Colonic mucosa (tissue), 4 donors: ENCODE results near the gene SLC25A42. TPM values are rescaled to one million over a fixed set of nuclear protein-coding genes. Genes with fewer than 3 reads are reported as not detected.
A peak's percentile ranks its signal among the peaks of the same experiment; 100 is the strongest.

Source experiments
- DNase-seq: peaks from one replicate; pipeline ENCODE4 v3.0.0-alpha.2; 2020
- H3K27ac ChIP-seq: fragments of 200-600 bp; one replicate; pipeline ENCODE4 v1.8.0; 2021
- H3K27me3 ChIP-seq: fragments of 200-600 bp; one replicate; pipeline ENCODE4 v1.8.0; 2021
- H3K36me3 ChIP-seq: fragments of 200-600 bp; one replicate; pipeline ENCODE4 v1.8.0; 2021
- H3K4me1 ChIP-seq: fragments of 200-600 bp; one replicate; pipeline ENCODE4 v1.8.0; 2021; ENCODE audit warnings: mild to moderate bottlenecking
- H3K4me3 ChIP-seq: fragments of 200-600 bp; one replicate; pipeline ENCODE4 v1.8.0; 2021
- H3K9ac ChIP-seq, 2 donors: one replicate each; pipeline ENCODE4 v1.7.0; 2013; ENCODE audit warnings: control low read depth in 2 of 2, low read depth in 2 of 2, low read length in 2 of 2
- H3K9me3 ChIP-seq: fragments of 200-600 bp; one replicate; pipeline ENCODE4 v1.8.0; 2021
- intact Hi-C: fragments of 100-400 bp; cut with DNase I; formaldehyde crosslinking; loops from one replicate; pipeline ENCODE4 v1.14.1; 2022
- total RNA-seq, 2 donors: library from RNA; stranded (reverse); fragmentation: NEBNext Ultra II Directional in 1 of 2; extraction: Animal tissue kit (Norgen Biotek cat#: 25700) in 1 of 2; gene quantifications; one replicate each; pipeline ENCODE4 v1.2.1, GENCODE V29; 2021
- TF ChIP-seq, protein P1 (sequence below): fragments of 200-600 bp; IDR thresholded peaks from one replicate; pipeline ENCODE4 v1.8.0; 2022; ENCODE audit warnings: antibody characterized with exemption, mild to moderate bottlenecking
- donor health status: healthy.
- donor health status: DM: no; HTN: no; CAD: no.
- donor health status: DM: no; HTN: no; CAD: no.

The SLC25A42 gene
- total RNA-seq, 2 donors from 2014 or later = 3.7 to 7.9 TPM

DNA sequence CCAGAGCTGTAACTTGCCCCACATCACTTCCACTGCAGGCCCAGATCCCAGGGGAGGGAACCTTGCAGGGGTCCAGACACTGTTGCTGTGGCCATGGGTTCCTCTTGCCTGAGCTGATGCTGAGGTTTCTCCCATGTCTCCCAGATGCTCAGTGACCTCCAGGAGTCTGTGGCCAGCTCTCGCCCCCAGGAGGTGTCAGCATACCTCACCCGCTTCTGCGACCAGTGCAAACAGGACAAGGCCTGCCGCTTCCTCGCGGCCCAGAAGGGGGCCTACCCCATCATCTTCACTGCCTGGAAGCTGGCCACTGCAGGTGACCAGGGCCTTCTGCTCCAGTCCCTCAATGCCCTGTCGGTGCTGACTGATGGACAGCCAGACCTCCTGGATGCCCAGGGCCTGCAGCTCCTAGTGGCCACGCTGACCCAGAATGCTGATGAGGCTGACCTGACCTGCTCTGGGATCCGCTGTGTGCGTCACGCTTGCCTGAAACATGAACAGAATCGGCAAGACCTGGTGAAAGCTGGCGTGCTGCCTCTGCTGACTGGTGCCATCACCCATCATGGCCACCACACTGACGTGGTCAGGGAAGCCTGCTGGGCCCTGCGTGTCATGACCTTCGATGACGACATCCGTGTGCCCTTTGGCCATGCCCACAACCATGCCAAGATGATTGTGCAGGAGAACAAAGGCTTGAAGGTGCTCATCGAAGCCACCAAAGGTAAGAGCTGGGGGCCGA, 12.1 kb upstream of the SLC25A42 start:
- DNase-seq = no peak
- H3K4me3 ChIP-seq = no peak overlapping the region
- intact Hi-C loops = no loop called here
- H3K36me3 ChIP-seq = peaks cover 10% of the 10 kb centered on the region
- H3K9me3 ChIP-seq = no peaks in the 10 kb centered on the region
- H3K27ac ChIP-seq = no peak overlapping the region
- TF ChIP-seq, protein P1, sequence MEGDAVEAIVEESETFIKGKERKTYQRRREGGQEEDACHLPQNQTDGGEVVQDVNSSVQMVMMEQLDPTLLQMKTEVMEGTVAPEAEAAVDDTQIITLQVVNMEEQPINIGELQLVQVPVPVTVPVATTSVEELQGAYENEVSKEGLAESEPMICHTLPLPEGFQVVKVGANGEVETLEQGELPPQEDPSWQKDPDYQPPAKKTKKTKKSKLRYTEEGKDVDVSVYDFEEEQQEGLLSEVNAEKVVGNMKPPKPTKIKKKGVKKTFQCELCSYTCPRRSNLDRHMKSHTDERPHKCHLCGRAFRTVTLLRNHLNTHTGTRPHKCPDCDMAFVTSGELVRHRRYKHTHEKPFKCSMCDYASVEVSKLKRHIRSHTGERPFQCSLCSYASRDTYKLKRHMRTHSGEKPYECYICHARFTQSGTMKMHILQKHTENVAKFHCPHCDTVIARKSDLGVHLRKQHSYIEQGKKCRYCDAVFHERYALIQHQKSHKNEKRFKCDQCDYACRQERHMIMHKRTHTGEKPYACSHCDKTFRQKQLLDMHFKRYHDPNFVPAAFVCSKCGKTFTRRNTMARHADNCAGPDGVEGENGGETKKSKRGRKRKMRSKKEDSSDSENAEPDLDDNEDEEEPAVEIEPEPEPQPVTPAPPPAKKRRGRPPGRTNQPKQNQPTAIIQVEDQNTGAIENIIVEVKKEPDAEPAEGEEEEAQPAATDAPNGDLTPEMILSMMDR = no peak
- H3K4me1 ChIP-seq = no peaks in the 10 kb centered on the region
- no peak overlapping the region for H3K9ac ChIP-seq
- H3K27me3 ChIP-seq = no peaks in the 10 kb centered on the region

DNA sequence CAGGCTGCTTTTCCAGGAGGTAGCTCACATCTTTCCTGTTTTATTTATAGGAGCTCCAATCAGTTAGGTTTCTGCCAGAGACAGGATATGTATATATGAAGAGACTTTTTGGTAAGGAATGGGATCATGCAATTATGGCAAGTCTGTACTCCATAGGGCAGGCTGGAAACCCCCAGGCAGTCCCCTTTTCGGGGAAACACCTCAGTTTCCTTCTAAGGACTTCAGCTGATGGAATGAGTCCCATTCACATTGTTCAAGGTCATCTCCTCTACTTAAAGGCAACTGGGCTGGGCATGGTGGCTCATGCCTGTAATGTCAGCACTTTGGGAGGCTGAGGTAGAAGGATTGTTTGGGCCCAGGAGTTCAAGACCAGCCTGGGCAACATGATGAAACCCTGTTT, 10.9 kb upstream of the SLC25A42 start:
- H3K27ac ChIP-seq = no peak overlapping the region
- no peaks in the 10 kb centered on the region for H3K27me3 ChIP-seq
- H3K36me3 ChIP-seq = peaks cover 10% of the 10 kb centered on the region
- H3K4me1 ChIP-seq = no peaks in the 10 kb centered on the region
- no peaks in the 10 kb centered on the region for H3K9me3 ChIP-seq
- intact Hi-C loops = no loop called here
- TF ChIP-seq, protein P1 = no peak
- H3K9ac ChIP-seq = no peak overlapping the region
- DNase-seq = no peak
- no peak overlapping the region for H3K4me3 ChIP-seq

DNA sequence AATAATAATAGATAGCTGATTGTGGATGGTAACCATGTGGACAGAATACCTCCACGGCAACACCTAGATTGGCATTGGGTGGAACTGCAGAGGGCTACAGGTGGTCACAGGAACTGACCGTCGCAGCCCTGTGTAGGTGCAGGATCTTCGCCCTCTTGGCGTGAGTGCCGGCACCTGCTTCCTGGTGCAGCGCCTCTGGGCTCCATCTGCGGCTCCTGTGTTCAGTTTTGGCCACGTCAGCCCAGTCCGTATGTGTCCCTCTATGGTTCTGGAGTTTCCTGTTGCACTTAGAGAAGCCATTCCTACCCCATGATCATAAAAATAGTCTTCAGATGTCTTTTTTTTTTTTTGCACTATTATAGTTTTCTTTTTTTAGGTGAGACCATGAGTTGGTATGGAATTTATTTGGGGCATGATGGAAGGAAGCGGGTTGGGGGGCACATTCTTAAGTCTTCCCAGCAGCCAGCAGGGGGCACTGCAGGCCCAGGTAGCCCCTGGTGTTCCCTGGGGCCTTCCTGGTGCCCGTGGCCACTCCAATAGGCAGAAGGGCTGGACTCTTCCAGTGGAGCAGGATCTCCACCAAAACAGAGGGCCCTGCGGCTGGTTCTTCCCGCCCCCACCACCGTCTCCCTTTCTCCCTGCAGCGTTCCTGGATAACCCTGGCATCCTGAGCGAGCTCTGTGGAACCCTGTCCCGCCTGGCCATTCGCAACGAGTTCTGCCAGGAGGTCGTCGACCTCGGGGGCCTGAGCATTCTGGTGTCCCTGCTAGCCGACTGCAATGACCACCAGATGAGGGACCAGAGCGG, 10.1 kb upstream of the SLC25A42 start:
- DNase-seq = peak; percentile 65
- peaks cover 10% of the 10 kb centered on the region for H3K36me3 ChIP-seq
- intact Hi-C loops = loop anchor here (2.0 kb wide), 1 partner anchor 87 kb away; no protein-coding TSS in a partner anchor

DNA sequence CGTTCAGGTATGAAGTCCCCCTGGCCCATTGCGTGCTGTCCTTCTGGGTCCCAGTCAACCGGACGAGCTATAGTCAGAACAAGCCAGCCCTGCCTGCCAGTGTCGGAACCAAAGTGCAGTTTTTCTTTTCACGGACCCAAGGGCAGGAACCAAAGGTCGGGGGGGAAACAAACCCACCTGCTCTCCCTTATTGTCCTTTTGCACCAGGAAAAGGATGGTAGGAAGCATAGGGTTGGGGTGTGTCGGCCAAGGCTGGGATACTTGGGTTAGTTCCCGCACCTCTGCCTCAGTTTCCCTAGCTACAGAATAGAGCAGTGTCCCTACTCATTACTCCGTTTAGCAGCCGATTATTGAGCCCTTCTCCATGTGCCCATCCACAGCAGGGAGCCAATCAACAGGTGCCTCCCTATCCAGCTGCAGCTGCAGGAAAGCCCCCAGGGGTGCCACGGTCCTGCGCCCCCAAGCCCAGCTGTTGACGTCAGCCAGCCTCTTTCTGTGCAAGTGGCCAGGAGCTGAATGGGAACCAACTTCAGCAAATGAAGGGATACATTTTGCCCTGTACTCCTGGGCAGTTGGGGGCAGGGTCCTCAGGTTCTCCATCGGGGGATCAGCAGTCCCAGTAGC, 9.4 kb upstream of the SLC25A42 start:
- Histone ChIP-seq H3K9me3 (no peaks in the 10 kb centered on the region), H3K9ac (no peak overlapping the region), H3K4me3 (no peak overlapping the region), H3K36me3 (peaks cover 10% of the 10 kb centered on the region), H3K4me1 (no peaks in the 10 kb centered on the region), H3K27me3 (no peaks in the 10 kb centered on the region), H3K27ac (no peak overlapping the region)
- intact Hi-C loops = loop anchor here (2.0 kb wide), 1 partner anchor 86 kb away; no protein-coding TSS in a partner anchor
- TF ChIP-seq, protein P1 = no peak
- no peak for DNase-seq

More for the DNA sequence above, 10.1 kb upstream of the SLC25A42 start:
- Histone ChIP-seq H3K9me3 (no peaks in the 10 kb centered on the region), H3K4me1 (no peaks in the 10 kb centered on the region), H3K27ac (no peak overlapping the region), H3K4me3 (no peak overlapping the region), H3K9ac (no peak overlapping the region), H3K27me3 (no peaks in the 10 kb centered on the region)
- TF ChIP-seq, protein P1 = peak; percentile 66

DNA sequence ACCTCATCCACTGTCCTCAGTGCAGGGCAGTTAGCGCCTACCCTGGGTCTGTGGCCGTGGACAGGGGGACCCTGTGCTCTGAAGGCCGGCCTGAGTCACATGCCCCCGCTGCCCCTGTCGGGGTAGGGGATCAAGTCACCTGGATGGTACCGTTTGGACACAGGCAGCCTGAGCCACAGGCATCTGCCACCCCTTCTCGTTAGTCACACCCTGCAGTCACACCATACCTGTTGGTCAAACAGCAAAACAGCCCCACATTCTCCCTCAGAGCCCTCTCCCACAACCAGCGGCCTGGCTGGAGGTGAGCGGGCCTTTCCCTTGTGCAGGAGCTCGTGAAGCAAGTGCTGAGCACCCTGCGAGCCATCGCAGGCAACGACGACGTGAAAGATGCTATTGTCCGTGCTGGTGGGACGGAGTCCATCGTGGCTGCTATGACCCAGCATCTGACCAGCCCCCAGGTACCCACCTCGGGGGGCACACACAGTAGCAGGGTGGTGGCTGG, 8.8 kb upstream of the SLC25A42 start:
- no peak overlapping the region for H3K27ac ChIP-seq
- H3K27me3 ChIP-seq = no peaks in the 10 kb centered on the region
- intact Hi-C loops = loop anchor here (2.0 kb wide), 1 partner anchor 86 kb away; no protein-coding TSS in a partner anchor
- no peak for DNase-seq
- H3K9me3 ChIP-seq = no peaks in the 10 kb centered on the region
- peaks cover 10% of the 10 kb centered on the region for H3K36me3 ChIP-seq
- H3K4me1 ChIP-seq = no peaks in the 10 kb centered on the region
- no peak overlapping the region for H3K9ac ChIP-seq
- H3K4me3 ChIP-seq = no peak overlapping the region
- TF ChIP-seq, protein P1 = no peak
